ENCODE measurements around the gene RBCK1.

DNA sequence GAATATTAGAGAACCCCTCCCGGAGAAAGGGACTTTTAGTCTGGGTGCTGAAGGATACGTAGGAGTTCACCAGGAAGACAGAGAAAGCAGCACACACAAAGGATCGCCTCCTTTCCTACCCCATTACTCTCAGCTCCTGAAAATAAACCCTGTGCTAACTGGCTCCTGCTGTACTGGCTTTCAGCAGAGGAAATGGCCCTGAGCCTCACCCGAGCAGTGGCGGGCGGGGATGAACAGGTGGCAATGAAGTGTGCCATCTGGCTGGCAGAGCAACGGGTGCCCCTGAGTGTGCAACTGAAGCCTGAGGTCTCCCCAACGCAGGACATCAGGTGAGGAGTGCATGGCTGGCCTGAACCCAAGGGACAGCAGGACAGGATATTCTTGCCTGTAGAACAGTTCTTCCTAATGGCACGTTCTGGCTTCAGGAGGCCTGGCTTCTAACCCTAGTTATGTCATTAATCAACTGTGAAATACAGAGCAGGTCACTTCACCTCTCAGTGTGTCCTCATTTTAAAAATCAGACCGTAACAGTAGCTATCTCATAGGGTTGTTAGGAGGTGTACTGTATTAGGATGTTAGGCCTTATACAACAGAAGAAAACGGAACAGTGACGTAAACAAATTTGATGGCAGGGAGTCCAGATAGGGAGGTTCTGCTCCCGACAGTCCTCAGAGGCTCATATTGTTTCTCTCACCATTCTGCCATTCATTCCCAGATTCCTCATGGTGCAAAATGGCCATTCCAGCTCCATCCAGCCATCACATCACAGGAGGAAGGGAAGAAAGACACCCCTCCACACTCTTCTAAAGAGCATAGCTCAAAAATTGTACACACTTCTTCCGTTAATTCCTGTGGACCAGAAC lies 1.8 kb downstream of the RBCK1 start:
- TF ChIP-seq EZH2 (IDR thresholded peaks at IDR 0.05; ENCODE audit: borderline replicate concordance, low read length) (no peak), CTCF (IDR thresholded peaks at IDR 0.05; ENCODE audit: low read length) (no peak)
